Measurements from ENCODE around the gene CD69. TPM values are rescaled to one million over a fixed set of nuclear protein-coding genes. Genes with fewer than 3 reads are reported as not detected.

CD69 gene
- total and polyA plus RNA-seq, 12 donors: 0.39 to 4.6 (median 1.5) TPM; not detected in 1

- H3K27me3 ChIP-seq: no peaks in the 10 kb centered on the region
- no peaks in the 10 kb centered on the region for H3K9me3 ChIP-seq (replicated peaks in 1 of 3)
- H3K27ac ChIP-seq: no peak overlapping the region
- H3K36me3 ChIP-seq (replicated peaks in 1 of 2): no peaks in the 10 kb centered on the region
- no peaks in the 10 kb centered on the region for H3K4me1 ChIP-seq (replicated peaks in 1 of 2)
- intact Hi-C loops (cut with DNase I): no loop called here
- DNase-seq: no peak
- no peak overlapping the region for H3K4me3 ChIP-seq
- 55 to 64% (median 58%) methylated on average over 7 of the region's 7 CpGs for WGBS, 4 donors
- TF ChIP-seq CTCF (IDR thresholded peaks at IDR 0.05): no peak
- no peak for TF ChIP-seq POLR2A (IDR thresholded peaks at IDR 0.05)
Observed at GRCh38 chr12:9796971-9797370, 36.3 kb upstream of the CD69 start.

- H3K36me3 ChIP-seq (replicated peaks in 1 of 2): no peaks in the 10 kb centered on the region
- H3K4me1 ChIP-seq (replicated peaks in 1 of 2): no peaks in the 10 kb centered on the region
- no peak overlapping the region for H3K4me3 ChIP-seq
- intact Hi-C loops (cut with DNase I): no loop called here
- no peaks in the 10 kb centered on the region for H3K9me3 ChIP-seq (replicated peaks in 1 of 3)
- WGBS, 4 donors: 77 to 89% (median 84%) methylated on average over 5 of the region's 5 CpGs
- TF ChIP-seq CTCF (IDR thresholded peaks at IDR 0.05) (no peak), POLR2A (IDR thresholded peaks at IDR 0.05) (no peak)
- H3K27ac ChIP-seq: no peak overlapping the region
- no peaks in the 10 kb centered on the region for H3K27me3 ChIP-seq
- no peak for DNase-seq
Observed at GRCh38 chr12:9796346-9796745, 35.6 kb upstream of the CD69 start.

- TF ChIP-seq CTCF (IDR thresholded peaks at IDR 0.05): no peak
- no peak for TF ChIP-seq POLR2A (IDR thresholded peaks at IDR 0.05)
- H3K27ac ChIP-seq: no peak overlapping the region
- no peak overlapping the region for H3K4me3 ChIP-seq
- peaks cover 2% of the 10 kb centered on the region for H3K27me3 ChIP-seq
- DNase-seq: no peak
- WGBS, 4 donors: 72 to 92% (median 89%) methylated on average over 2 of the region's 2 CpGs
- H3K4me1 ChIP-seq (replicated peaks in 1 of 2): no peaks in the 10 kb centered on the region
- intact Hi-C loops (cut with DNase I): no loop called here
- no peaks in the 10 kb centered on the region for H3K36me3 ChIP-seq (replicated peaks in 1 of 2)
- H3K9me3 ChIP-seq (replicated peaks in 1 of 3): no peaks in the 10 kb centered on the region
Observed at GRCh38 chr12:9795945-9796344, 35.2 kb upstream of the CD69 start.

- no peaks in the 10 kb centered on the region for H3K36me3 ChIP-seq (replicated peaks in 1 of 2)
- intact Hi-C loops (cut with DNase I): no loop called here
Observed at GRCh38 chr12:9794484-9795093, 33.9 kb upstream of the CD69 start.

More at GRCh38 chr12:9794484-9795093, 33.9 kb upstream of the CD69 start:
- Histone ChIP-seq H3K27ac (no peak overlapping the region), H3K27me3 (peaks cover 4% of the 10 kb centered on the region), H3K4me3 (no peak overlapping the region), H3K9me3 (replicated peaks in 1 of 3) (no peaks in the 10 kb centered on the region), H3K4me1 (replicated peaks in 1 of 2) (no peaks in the 10 kb centered on the region)
- no peak for TF ChIP-seq CTCF (IDR thresholded peaks at IDR 0.05)
- no peak for TF ChIP-seq POLR2A (IDR thresholded peaks at IDR 0.05)
- 47 to 61% (median 51%) methylated on average over 2 of the region's 2 CpGs for WGBS, 4 donors
- no peak for DNase-seq

Data from adrenal gland (tissue), 12 donors.